SK-N-SH (cell line): ENCODE results near the gene SKIDA1. TPM values are rescaled to one million over a fixed set of nuclear protein-coding genes. Genes with fewer than 3 reads are reported as not detected.

Experiments
- CTCF ChIA-PET: fragments of 300-600, 350-600 bp; formaldehyde crosslinking; extraction: SDS; loops from one replicate; lab custom pipeline; 2021; lab: Yijun Ruan, JAX
- POLR2A ChIA-PET: fragments of 350-600 bp; sonication (Branson Sonifier 250); formaldehyde crosslinking; extraction: SDS; loops from one replicate; lab custom pipeline; 2020; ENCODE audit warnings: antibody characterized with exemption, inconsistent platforms; lab: Yijun Ruan, JAX
- DNase-seq: peaks from one replicate; pipeline ENCODE4 v3.0.0; 2012
- H2AFZ ChIP-seq: fragments of 200-600 bp; sonication (generic); 2 replicates; pipeline ENCODE4 v1.8.1; 2016; ENCODE audit warnings: antibody characterized with exemption, mild to moderate bottlenecking, low read depth
- H3F3A ChIP-seq: fragments of 200-600 bp; sonication (generic); replicated peaks from 2 replicates; pipeline ENCODE3; 2016; ENCODE audit warnings: antibody characterized with exemption, mild to moderate bottlenecking; ENCODE audit not compliant: insufficient read depth
- H3K27ac ChIP-seq, 2 experiments: fragments of 200-500 bp in 1 of 2; fragments of 200-600 bp in 1 of 2; sonication (Bioruptor generic) in 1 of 2; sonication (generic), shearing (Covaris generic) in 1 of 2; 2 replicates each; pipeline versions ENCODE4 v1.5.1 to v1.6.1; 2014 to 2016; ENCODE audit warnings: low read depth in 2 of 2, inconsistent platforms in 1 of 2, low read length in 1 of 2, mild to moderate bottlenecking in 1 of 2, mixed read lengths in 1 of 2
- H3K27me3 ChIP-seq: fragments of 200-600 bp; sonication (generic), shearing (Covaris generic); 2 replicates; pipeline ENCODE4 v1.6.1; 2016; ENCODE audit warnings: mixed run types; ENCODE audit not compliant: insufficient read depth
- H3K36me3 ChIP-seq, 2 experiments: fragments of 200-500 bp in 1 of 2; fragments of 200-600 bp in 1 of 2; sonication (Bioruptor generic) in 1 of 2; sonication (generic) in 1 of 2; replicated peaks in 1 of 2; 2 replicates each; pipeline versions ENCODE3 to v1.5.1; 2014 to 2016; ENCODE audit warnings: low read length in 1 of 2, mild to moderate bottlenecking in 1 of 2; ENCODE audit not compliant: insufficient read depth in 2 of 2, control insufficient read depth in 1 of 2
- H3K4me1 ChIP-seq, 2 experiments: fragments of 200-500 bp in 1 of 2; fragments of 200-600 bp in 1 of 2; sonication (Bioruptor generic) in 1 of 2; sonication (generic), shearing (Covaris generic) in 1 of 2; 2 replicates each; pipeline versions ENCODE4 v1.5.1 to v1.6.1; 2014 to 2016; ENCODE audit warnings: low read depth in 1 of 2, low read length in 1 of 2, mixed run types in 1 of 2; ENCODE audit not compliant: insufficient read depth in 2 of 2, control insufficient read depth in 1 of 2
- H3K4me2 ChIP-seq: fragments of 200-600 bp; sonication (generic), shearing (Covaris generic); 2 replicates; pipeline ENCODE4 v1.6.1; 2017; ENCODE audit warnings: mixed run types
- H3K4me3 ChIP-seq, 2 experiments: fragments of 200-500 bp in 1 of 2; fragments of 200-600 bp in 1 of 2; sonication (Bioruptor generic) in 1 of 2; sonication (generic), shearing (Covaris generic) in 1 of 2; 2 replicates each; pipeline versions ENCODE4 v1.5.1 to v1.8.1; 2014 to 2016; ENCODE audit warnings: low read depth in 2 of 2, inconsistent platforms in 1 of 2, low read length in 1 of 2, mild to moderate bottlenecking in 1 of 2, mixed read lengths in 1 of 2, moderate library complexity in 1 of 2
- H3K79me2 ChIP-seq: fragments of 200-600 bp; sonication (generic); 2 replicates; pipeline ENCODE4 v1.8.1; 2017; ENCODE audit warnings: mild to moderate bottlenecking; ENCODE audit not compliant: insufficient read depth
- H3K9ac ChIP-seq: fragments of 200-600 bp; sonication (generic); 2 replicates; pipeline ENCODE4 v1.6.1; 2017; ENCODE audit warnings: mixed run types
- H3K9me2 ChIP-seq: fragments of 200-600 bp; sonication (generic); 2 replicates; pipeline ENCODE4 v1.6.1; 2017; ENCODE audit warnings: mixed run types
- H3K9me3 ChIP-seq: fragments of 200-600 bp; sonication (generic); 2 replicates; pipeline ENCODE4 v1.6.1; 2017; ENCODE audit warnings: mixed run types, mild to moderate bottlenecking, moderate library complexity
- H4K20me1 ChIP-seq: fragments of 200-600 bp; sonication (generic); 2 replicates; pipeline ENCODE4 v1.6.1; 2017; ENCODE audit warnings: mild to moderate bottlenecking, mixed run types; ENCODE audit not compliant: insufficient read depth
- CHD2 ChIP-seq: fragments of 150-350 bp; IDR thresholded peaks from 2 replicates; pipeline ENCODE4 v1.6.1; 2018; ENCODE audit warnings: low read length; ENCODE audit not compliant: partially characterized antibody
- ELF1 ChIP-seq: IDR thresholded peaks from 2 replicates; pipeline ENCODE4 v1.4.0; 2012
- FOXJ3 ChIP-seq: sonication (generic); formaldehyde crosslinking; IDR thresholded peaks from 2 replicates; pipeline ENCODE4 v1.5.1; 2020; ENCODE audit warnings: mild to moderate bottlenecking, missing genetic modification reagents
- GABPA ChIP-seq: IDR thresholded peaks from 2 replicates; pipeline ENCODE4 v1.4.0; 2012; ENCODE audit warnings: low read depth, mild to moderate bottlenecking
- GATA2 ChIP-seq: sonication (generic); formaldehyde crosslinking; IDR thresholded peaks from 2 replicates; pipeline ENCODE4 v1.5.0; 2020; ENCODE audit warnings: mild to moderate bottlenecking, missing genetic modification reagents
- JUND ChIP-seq: IDR thresholded peaks from 2 replicates; pipeline ENCODE4 v1.4.0; 2012
- MEF2A ChIP-seq: IDR thresholded peaks from 2 replicates; pipeline ENCODE4 v1.4.0; 2012; ENCODE audit warnings: low read depth, borderline replicate concordance
- RAD21 ChIP-seq: IDR thresholded peaks from 2 replicates; pipeline ENCODE4 v1.6.1; 2012; ENCODE audit warnings: mild to moderate bottlenecking, low read length
- SIN3A ChIP-seq: IDR thresholded peaks from 2 replicates; pipeline ENCODE4 v1.6.1; 2012; ENCODE audit warnings: low read depth, mild to moderate bottlenecking, low read length, moderate library complexity, borderline replicate concordance
- SMC3 ChIP-seq: IDR thresholded peaks from 2 replicates; pipeline ENCODE4 v1.6.1; 2012; ENCODE audit warnings: low read depth, low read length, improper control_type of control experiment
- TCF12 ChIP-seq: IDR thresholded peaks from 2 replicates; pipeline ENCODE4 v1.4.0; 2012
- TEAD4 ChIP-seq: IDR thresholded peaks from 2 replicates; pipeline ENCODE4 v1.4.0; 2012; ENCODE audit warnings: mild to moderate bottlenecking, borderline replicate concordance; ENCODE audit not compliant: insufficient read depth
- USF1 ChIP-seq: IDR thresholded peaks from 2 replicates; pipeline ENCODE4 v1.4.0; 2012; ENCODE audit warnings: low read depth, borderline replicate concordance
- USF2 ChIP-seq: fragments of 150-350 bp; IDR thresholded peaks from 2 replicates; pipeline ENCODE4 v1.6.1; 2017; ENCODE audit warnings: antibody characterized with exemption, low read length, low read depth, borderline replicate concordance
- WGBS: methylation state at CpG from one replicate; pipeline ENCODE4 v1.1.6; 2017; ENCODE audit warnings: low lambda C conversion rate; 5-methylcytosine and 5-hydroxymethylcytosine counted together
- polyA plus RNA-seq, 3 experiments: library from polyadenylated mRNA; depleted of rRNA; stranded (reverse); fragments of >200 nt; gene quantifications; 2 replicates each; pipeline ENCODE4 v1.2.3, GENCODE V29; 2012
- TF ChIP-seq, protein P1 (sequence below): IDR thresholded peaks from 2 replicates; pipeline ENCODE4 v1.6.1; 2012; ENCODE audit warnings: mild to moderate bottlenecking, low read depth, low read length, moderate library complexity
- TF ChIP-seq, protein P2 (sequence below): IDR thresholded peaks from 2 replicates; pipeline ENCODE4 v1.4.0; 2012; ENCODE audit warnings: low read depth, borderline replicate concordance

The SKIDA1 gene
- polyA plus RNA-seq, 1 of the 3 experiments (the other 2 are of a cell fraction): 0.38 TPM

DNA sequence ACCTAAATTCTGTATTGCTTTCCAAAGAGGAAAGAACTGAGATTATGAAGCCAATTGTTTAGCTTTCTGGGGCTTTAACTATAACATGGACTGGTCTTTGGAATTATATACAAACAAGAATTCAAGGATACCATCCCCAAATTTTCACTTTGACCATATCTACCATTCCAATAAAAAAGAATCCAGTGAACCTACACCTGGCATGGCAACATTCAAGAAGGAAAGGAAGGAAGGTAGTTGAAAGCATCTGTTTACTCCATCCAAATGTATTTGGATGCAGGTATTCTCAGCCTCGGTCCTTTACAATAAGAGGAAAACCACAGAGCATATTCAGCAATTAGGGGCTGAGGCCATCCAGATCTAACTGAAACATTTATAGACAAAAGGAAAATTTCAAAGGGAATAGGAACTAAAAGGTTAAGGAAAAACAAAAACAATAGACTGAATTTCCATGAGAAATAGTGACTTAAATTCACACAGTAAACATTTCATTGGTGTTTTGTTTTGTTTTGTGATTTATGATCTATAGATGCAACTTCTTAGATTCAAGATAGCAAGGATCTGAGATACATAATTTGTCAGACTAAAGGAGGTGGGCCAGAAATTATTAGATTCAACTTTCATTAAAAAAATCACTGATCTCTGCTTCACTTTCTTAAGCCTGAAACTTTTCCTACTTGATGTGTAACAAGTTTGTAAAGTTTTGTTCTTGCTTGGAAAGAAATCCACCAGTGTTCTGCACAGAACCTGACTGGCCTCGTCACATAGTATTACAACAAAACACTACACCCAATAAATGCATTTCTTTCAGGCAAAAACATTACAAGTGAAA, 12.7 kb downstream of the SKIDA1 start:
- H3K9me2 ChIP-seq: no peaks in the 10 kb centered on the region
- no peak overlapping the region for H3K4me3 ChIP-seq
- TF ChIP-seq USF2 (no peak), TCF12 (no peak), JUND (no peak), ELF1 (no peak), CHD2 (no peak), FOXJ3 (CRISPR knock-in tag) (no peak), GABPA (no peak), TEAD4 (no peak), SMC3 (no peak), MEF2A (no peak), USF1 (no peak), RAD21 (no peak), GATA2 (no peak), SIN3A (no peak)
- TF ChIP-seq, protein P1, sequence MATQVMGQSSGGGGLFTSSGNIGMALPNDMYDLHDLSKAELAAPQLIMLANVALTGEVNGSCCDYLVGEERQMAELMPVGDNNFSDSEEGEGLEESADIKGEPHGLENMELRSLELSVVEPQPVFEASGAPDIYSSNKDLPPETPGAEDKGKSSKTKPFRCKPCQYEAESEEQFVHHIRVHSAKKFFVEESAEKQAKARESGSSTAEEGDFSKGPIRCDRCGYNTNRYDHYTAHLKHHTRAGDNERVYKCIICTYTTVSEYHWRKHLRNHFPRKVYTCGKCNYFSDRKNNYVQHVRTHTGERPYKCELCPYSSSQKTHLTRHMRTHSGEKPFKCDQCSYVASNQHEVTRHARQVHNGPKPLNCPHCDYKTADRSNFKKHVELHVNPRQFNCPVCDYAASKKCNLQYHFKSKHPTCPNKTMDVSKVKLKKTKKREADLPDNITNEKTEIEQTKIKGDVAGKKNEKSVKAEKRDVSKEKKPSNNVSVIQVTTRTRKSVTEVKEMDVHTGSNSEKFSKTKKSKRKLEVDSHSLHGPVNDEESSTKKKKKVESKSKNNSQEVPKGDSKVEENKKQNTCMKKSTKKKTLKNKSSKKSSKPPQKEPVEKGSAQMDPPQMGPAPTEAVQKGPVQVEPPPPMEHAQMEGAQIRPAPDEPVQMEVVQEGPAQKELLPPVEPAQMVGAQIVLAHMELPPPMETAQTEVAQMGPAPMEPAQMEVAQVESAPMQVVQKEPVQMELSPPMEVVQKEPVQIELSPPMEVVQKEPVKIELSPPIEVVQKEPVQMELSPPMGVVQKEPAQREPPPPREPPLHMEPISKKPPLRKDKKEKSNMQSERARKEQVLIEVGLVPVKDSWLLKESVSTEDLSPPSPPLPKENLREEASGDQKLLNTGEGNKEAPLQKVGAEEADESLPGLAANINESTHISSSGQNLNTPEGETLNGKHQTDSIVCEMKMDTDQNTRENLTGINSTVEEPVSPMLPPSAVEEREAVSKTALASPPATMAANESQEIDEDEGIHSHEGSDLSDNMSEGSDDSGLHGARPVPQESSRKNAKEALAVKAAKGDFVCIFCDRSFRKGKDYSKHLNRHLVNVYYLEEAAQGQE: no peak
- TF ChIP-seq, protein P2, sequence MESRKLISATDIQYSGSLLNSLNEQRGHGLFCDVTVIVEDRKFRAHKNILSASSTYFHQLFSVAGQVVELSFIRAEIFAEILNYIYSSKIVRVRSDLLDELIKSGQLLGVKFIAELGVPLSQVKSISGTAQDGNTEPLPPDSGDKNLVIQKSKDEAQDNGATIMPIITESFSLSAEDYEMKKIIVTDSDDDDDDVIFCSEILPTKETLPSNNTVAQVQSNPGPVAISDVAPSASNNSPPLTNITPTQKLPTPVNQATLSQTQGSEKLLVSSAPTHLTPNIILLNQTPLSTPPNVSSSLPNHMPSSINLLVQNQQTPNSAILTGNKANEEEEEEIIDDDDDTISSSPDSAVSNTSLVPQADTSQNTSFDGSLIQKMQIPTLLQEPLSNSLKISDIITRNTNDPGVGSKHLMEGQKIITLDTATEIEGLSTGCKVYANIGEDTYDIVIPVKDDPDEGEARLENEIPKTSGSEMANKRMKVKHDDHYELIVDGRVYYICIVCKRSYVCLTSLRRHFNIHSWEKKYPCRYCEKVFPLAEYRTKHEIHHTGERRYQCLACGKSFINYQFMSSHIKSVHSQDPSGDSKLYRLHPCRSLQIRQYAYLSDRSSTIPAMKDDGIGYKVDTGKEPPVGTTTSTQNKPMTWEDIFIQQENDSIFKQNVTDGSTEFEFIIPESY: no peak
- TF ChIP-seq, all 33 proteins: peak for 0
- H3K4me1 ChIP-seq: peaks cover 9 to 12% of the 10 kb centered on the region in 2 experiments; a peak in 3 of 4 replicates
- DNase-seq: no peak
- H3K4me2 ChIP-seq: no peak overlapping the region
- H2AFZ ChIP-seq: no peak overlapping the region
- no peaks in the 10 kb centered on the region for H4K20me1 ChIP-seq
- no peaks in the 10 kb centered on the region for H3K27me3 ChIP-seq
- H3K9ac ChIP-seq: no peak overlapping the region
- H3K27ac ChIP-seq: no peak overlapping the region
- no peaks in the 10 kb centered on the region for H3K9me3 ChIP-seq
- ChIA-PET POLR2A (no interaction called here), CTCF (interaction anchor here (1.9 kb wide), 2 partner anchors 16 to 17 kb away, joined by 5 to 7 read pairs; no protein-coding TSS in a partner anchor)
- H3K36me3 ChIP-seq: no peaks in the 10 kb centered on the region
- peaks cover 16% of the 10 kb centered on the region for H3K79me2 ChIP-seq
- 89% methylated on average over 2 of the region's 2 CpGs for WGBS
- peaks cover 7% of the 10 kb centered on the region for H3F3A ChIP-seq
